ENCODE results near the gene CARD19.

GRCh38 chr9:93071464-93071863, 24.6 kb upstream of the CARD19 start:
- TF ChIP-seq RARB (CRISPR knock-in tag; IDR thresholded peaks at IDR 0.05) = no peak
- no peak for TF ChIP-seq ZFP3 (CRISPR knock-in tag; IDR thresholded peaks at IDR 0.05)
- TF ChIP-seq CREB5 (CRISPR knock-in tag; IDR thresholded peaks at IDR 0.05; ENCODE audit: low read depth) = no peak
- TF ChIP-seq ARNTL (CRISPR knock-in tag; IDR thresholded peaks at IDR 0.05; ENCODE audit: borderline replicate concordance, low read depth) = no peak
- TF ChIP-seq ZNF70 (CRISPR knock-in tag; IDR thresholded peaks at IDR 0.05) = no peak
- TF ChIP-seq ZFP30 (CRISPR knock-in tag; IDR thresholded peaks at IDR 0.05) = no peak
- TF ChIP-seq ISL1 (CRISPR knock-in tag; IDR thresholded peaks at IDR 0.05) = no peak
- no peak for TF ChIP-seq ESRRG (CRISPR knock-in tag; IDR thresholded peaks at IDR 0.05)
- no peak for TF ChIP-seq TCF4 (CRISPR knock-in tag; IDR thresholded peaks at IDR 0.05; ENCODE audit: borderline replicate concordance)
- TF ChIP-seq BACH2 (CRISPR knock-in tag; IDR thresholded peaks at IDR 0.05; ENCODE audit: borderline replicate concordance) = no peak

Measured in SK-N-SH treated with all-trans-retinoic acid at 6 μM for 48 hours (cell line).